Breast epithelium (tissue), 3 donors: ENCODE data around the gene COMMD1.

ENCODE experiments used
- CTCF ChIP-seq, 3 donors: fragments of 450-650 bp; IDR thresholded peaks; one replicate each; pipeline ENCODE4 v1.5.1; 2016 to 2017; ENCODE audit warnings: antibody characterized with exemption in 3 of 3, mild to moderate bottlenecking in 3 of 3, moderate library complexity in 3 of 3
- POLR2A ChIP-seq: fragments of 450-650 bp; IDR thresholded peaks from one replicate; pipeline ENCODE4 v1.6.1; 2016; ENCODE audit warnings: antibody characterized with exemption, mild to moderate bottlenecking, moderate library complexity

DNA sequence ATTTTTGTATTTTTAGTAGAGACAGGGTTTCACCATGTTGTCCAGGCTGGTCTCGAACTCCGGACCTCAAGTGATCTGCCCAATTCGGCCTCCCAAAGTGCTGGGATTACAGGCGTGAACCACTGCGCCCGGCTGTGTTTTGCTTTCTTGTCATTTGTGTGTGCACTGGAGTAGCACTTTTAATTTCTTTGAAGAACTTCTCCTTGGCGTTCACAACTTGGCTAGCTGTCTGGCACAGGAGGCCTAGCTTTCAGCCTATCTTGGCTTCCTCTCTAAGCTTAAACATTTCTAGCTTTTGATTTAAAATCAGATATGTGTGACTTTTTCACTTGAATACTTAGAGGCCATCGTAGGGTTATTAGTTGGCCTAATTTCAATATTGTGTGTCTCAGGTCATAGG, 93.0 kb downstream of the COMMD1 start:
- TF ChIP-seq POLR2A: no peak
- no peak for TF ChIP-seq CTCF (IDR thresholded peaks at IDR 0.05)
